ENCODE measurements around the gene MYO15A.

DNA sequence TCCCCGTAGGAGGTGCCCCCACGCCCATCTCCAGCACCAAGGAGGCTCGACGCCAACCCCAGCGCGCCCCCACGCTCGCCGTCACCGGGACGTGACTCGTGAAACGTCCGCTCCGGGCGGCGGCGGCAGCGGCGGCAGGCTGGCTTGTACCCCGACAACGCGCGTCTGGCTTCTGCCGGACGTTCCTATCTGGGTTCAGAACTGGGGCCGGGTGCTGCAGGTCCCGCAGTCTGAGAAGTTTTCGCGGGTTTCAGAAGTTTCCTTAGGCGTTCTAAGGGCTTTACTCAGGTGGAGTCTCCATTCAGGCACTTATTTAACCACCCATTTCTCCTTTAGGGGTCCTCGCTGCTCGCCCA is 74.4 kb downstream of the MYO15A start:
- TF ChIP-seq, protein P1, sequence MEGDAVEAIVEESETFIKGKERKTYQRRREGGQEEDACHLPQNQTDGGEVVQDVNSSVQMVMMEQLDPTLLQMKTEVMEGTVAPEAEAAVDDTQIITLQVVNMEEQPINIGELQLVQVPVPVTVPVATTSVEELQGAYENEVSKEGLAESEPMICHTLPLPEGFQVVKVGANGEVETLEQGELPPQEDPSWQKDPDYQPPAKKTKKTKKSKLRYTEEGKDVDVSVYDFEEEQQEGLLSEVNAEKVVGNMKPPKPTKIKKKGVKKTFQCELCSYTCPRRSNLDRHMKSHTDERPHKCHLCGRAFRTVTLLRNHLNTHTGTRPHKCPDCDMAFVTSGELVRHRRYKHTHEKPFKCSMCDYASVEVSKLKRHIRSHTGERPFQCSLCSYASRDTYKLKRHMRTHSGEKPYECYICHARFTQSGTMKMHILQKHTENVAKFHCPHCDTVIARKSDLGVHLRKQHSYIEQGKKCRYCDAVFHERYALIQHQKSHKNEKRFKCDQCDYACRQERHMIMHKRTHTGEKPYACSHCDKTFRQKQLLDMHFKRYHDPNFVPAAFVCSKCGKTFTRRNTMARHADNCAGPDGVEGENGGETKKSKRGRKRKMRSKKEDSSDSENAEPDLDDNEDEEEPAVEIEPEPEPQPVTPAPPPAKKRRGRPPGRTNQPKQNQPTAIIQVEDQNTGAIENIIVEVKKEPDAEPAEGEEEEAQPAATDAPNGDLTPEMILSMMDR (IDR thresholded peaks at IDR 0.05), result no peak
- TF ChIP-seq EZH2 (IDR thresholded peaks at IDR 0.05; ENCODE audit: borderline replicate concordance, insufficient read depth, low read depth, low read length, poor library complexity, severe bottlenecking), result no peak

Measured in B cell (primary cell).